ENCODE measurements around the gene AFAP1.

Gene AFAP1

GRCh38 chr4:7854697-7855370 lies 84.8 kb downstream of the AFAP1 start:
- H3K4me3 ChIP-seq: no peak overlapping the region
- no peak for DNase-seq
- no peaks in the 10 kb centered on the region for H3K9me3 ChIP-seq
- no peaks in the 10 kb centered on the region for H3K27me3 ChIP-seq
- intact Hi-C loops (cut with DNase I; ENCODE audit: low total_unique reads): no loop called here
- H3K4me1 ChIP-seq: peaks cover 0 to 23% (median 17%) of the 10 kb centered on the region in 4 donors
- TF ChIP-seq CTCF (IDR thresholded peaks at IDR 0.05): no peak
- no peak overlapping the region for H3K27ac ChIP-seq
- peaks cover 0 to 18% (median 14%) of the 10 kb centered on the region in 3 donors for H3K36me3 ChIP-seq

GRCh38 chr4:7854216-7854615 lies 85.4 kb downstream of the AFAP1 start:
- Histone ChIP-seq H3K27me3 (no peaks in the 10 kb centered on the region), H3K27ac (no peak overlapping the region), H3K9me3 (no peaks in the 10 kb centered on the region), H3K36me3 (peaks cover 0 to 18% (median 14%) of the 10 kb centered on the region in 3 donors), H3K4me1 (peaks cover 0 to 23% (median 17%) of the 10 kb centered on the region in 4 donors), H3K4me3 (no peak overlapping the region)
- no peak for TF ChIP-seq CTCF (IDR thresholded peaks at IDR 0.05)
- intact Hi-C loops (cut with DNase I; ENCODE audit: low total_unique reads): no loop called here
- DNase-seq: no peak

GRCh38 chr4:7853271-7853670 lies 86.4 kb downstream of the AFAP1 start:
- intact Hi-C loops (cut with DNase I; ENCODE audit: low total_unique reads): no loop called here
- H3K36me3 ChIP-seq: peaks cover 0 to 18% (median 14%) of the 10 kb centered on the region in 3 donors

DNA sequence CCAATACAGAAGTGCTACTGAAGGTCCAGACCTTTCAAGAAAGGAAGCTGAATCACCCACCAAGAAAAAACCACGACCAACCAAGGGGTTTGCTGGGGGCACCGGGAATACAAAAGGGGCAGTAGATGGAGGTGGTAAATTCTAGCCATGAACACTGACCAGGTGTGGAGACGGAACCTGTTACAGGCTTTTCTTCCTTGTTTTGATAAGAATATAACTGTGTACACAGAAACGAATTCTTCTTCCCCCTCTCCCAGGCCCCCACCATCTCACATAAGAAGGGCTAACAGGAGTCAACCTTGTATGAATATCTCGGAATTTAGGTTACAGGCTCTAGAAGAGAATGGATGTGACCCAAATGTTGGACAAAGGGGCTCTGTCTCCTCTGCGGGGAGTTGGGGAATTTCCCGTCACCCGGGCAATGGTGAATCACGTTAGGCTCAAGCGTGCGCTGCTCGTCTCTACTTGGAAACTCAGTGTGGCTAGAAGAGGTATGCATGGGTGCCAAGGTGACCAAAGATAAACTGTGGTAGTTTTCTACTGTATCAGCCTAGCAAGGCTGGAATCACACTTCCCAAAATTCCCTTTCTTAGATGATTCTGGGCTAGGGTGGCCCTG lies 87.0 kb downstream of the AFAP1 start:
- no peaks in the 10 kb centered on the region for H3K27me3 ChIP-seq
- DNase-seq: no peak
- no peak for TF ChIP-seq CTCF (IDR thresholded peaks at IDR 0.05)
- H3K4me1 ChIP-seq: peaks cover 0 to 18% (median 12%) of the 10 kb centered on the region in 4 donors
- H3K27ac ChIP-seq: no peak overlapping the region
- intact Hi-C loops (cut with DNase I; ENCODE audit: low total_unique reads): no loop called here
- H3K4me3 ChIP-seq: no peak overlapping the region
- H3K36me3 ChIP-seq: peaks cover 0 to 18% (median 14%) of the 10 kb centered on the region in 3 donors
- H3K9me3 ChIP-seq: no peaks in the 10 kb centered on the region

More at GRCh38 chr4:7853271-7853670, 86.4 kb downstream of the AFAP1 start:
- no peak overlapping the region for H3K27ac ChIP-seq
- no peak overlapping the region for H3K4me3 ChIP-seq
- TF ChIP-seq CTCF (IDR thresholded peaks at IDR 0.05): no peak
- no peaks in the 10 kb centered on the region for H3K27me3 ChIP-seq
- no peaks in the 10 kb centered on the region for H3K9me3 ChIP-seq
- H3K4me1 ChIP-seq: peaks cover 0 to 21% (median 15%) of the 10 kb centered on the region in 4 donors
- DNase-seq: no peak

- H3K4me3 ChIP-seq: no peak overlapping the region
- H3K9me3 ChIP-seq: no peaks in the 10 kb centered on the region
- no peak for DNase-seq
- H3K36me3 ChIP-seq: peaks cover 0 to 18% (median 14%) of the 10 kb centered on the region in 3 donors
- H3K27me3 ChIP-seq: no peaks in the 10 kb centered on the region
- intact Hi-C loops (cut with DNase I; ENCODE audit: low total_unique reads): no loop called here
- H3K4me1 ChIP-seq: peaks cover 0 to 5% (median 0%) of the 10 kb centered on the region in 4 donors
- TF ChIP-seq CTCF (IDR thresholded peaks at IDR 0.05): no peak
- H3K27ac ChIP-seq: no peak overlapping the region
These were observed 89.2 kb downstream of the AFAP1 start for GRCh38 chr4:7850489-7850888.
